ENCODE data around the gene HYCC1.

HYCC1 gene

GRCh38 chr7:23016345-23017253, 2.7 kb upstream of the HYCC1 start:
- Histone ChIP-seq H3K27ac (no peak overlapping the region), H3K4me3 (ENCODE audit: low read depth, low read length) (no peak overlapping the region), H3K9me3 (ENCODE audit: severe bottlenecking) (no peaks in the 10 kb centered on the region), H3K27me3 (ENCODE audit: insufficient read depth, low read depth, severe bottlenecking) (no peaks in the 10 kb centered on the region), H3K36me3 (no peaks in the 10 kb centered on the region)
- no peak for TF ChIP-seq CTCF (IDR thresholded peaks at IDR 0.05; ENCODE audit: low read depth, low read length)
- DNase-seq, result no peak

GRCh38 chr7:23014681-23015080, 751 bp upstream of the HYCC1 start:
- Histone ChIP-seq H3K9me3 (ENCODE audit: severe bottlenecking) (no peaks in the 10 kb centered on the region), H3K27ac (no peak overlapping the region; the same call in 1 of the 2 replicates), H3K4me3 (ENCODE audit: low read depth, low read length) (no peak overlapping the region), H3K36me3 (no peaks in the 10 kb centered on the region), H3K27me3 (ENCODE audit: insufficient read depth, low read depth, severe bottlenecking) (no peaks in the 10 kb centered on the region)
- TF ChIP-seq CTCF (IDR thresholded peaks at IDR 0.05; ENCODE audit: low read depth, low read length), result no peak
- no peak for DNase-seq

GRCh38 chr7:23012908-23013714, 819 bp downstream of the HYCC1 start:
- peak; percentile 30 for DNase-seq
- no peaks in the 10 kb centered on the region for H3K9me3 ChIP-seq (ENCODE audit: severe bottlenecking)
- 0 out of 2 replicates have a peak overlapping the region, but pooled peaks have one; percentile 18 for H3K27ac ChIP-seq

GRCh38 chr7:23012186-23012585, 1.7 kb downstream of the HYCC1 start:
- Histone ChIP-seq H3K4me3 (ENCODE audit: low read depth, low read length) (peak overlapping the region; percentile 85), H3K36me3 (no peaks in the 10 kb centered on the region), H3K27me3 (ENCODE audit: insufficient read depth, low read depth, severe bottlenecking) (no peaks in the 10 kb centered on the region), H3K27ac (no peak overlapping the region), H3K9me3 (ENCODE audit: severe bottlenecking) (no peaks in the 10 kb centered on the region)
- peak; percentile 10 for DNase-seq
- TF ChIP-seq CTCF (IDR thresholded peaks at IDR 0.05; ENCODE audit: low read depth, low read length), result no peak

More at GRCh38 chr7:23012908-23013714, 819 bp downstream of the HYCC1 start:
- no peaks in the 10 kb centered on the region for H3K36me3 ChIP-seq
- no peaks in the 10 kb centered on the region for H3K27me3 ChIP-seq (ENCODE audit: insufficient read depth, low read depth, severe bottlenecking)
- no peak for TF ChIP-seq CTCF (IDR thresholded peaks at IDR 0.05; ENCODE audit: low read depth, low read length)
- peak overlapping the region; percentile 85 for H3K4me3 ChIP-seq (ENCODE audit: low read depth, low read length)

- DNase-seq, result no peak
- TF ChIP-seq CTCF (IDR thresholded peaks at IDR 0.05; ENCODE audit: low read depth, low read length), result no peak
- Histone ChIP-seq H3K27me3 (ENCODE audit: insufficient read depth, low read depth, severe bottlenecking) (no peaks in the 10 kb centered on the region), H3K36me3 (no peaks in the 10 kb centered on the region), H3K9me3 (ENCODE audit: severe bottlenecking) (no peaks in the 10 kb centered on the region), H3K4me3 (ENCODE audit: low read depth, low read length) (no peak overlapping the region), H3K27ac (no peak overlapping the region)
These were observed 2.6 kb downstream of the HYCC1 start for GRCh38 chr7:23011222-23011924.

Measured in WERI-Rb-1 (cell line).